ENCODE data around the gene UGT1A8. TPM values are rescaled to one million over a fixed set of nuclear protein-coding genes. Genes with fewer than 3 reads are reported as not detected.

The UGT1A8 gene
- total and polyA plus RNA-seq, 7 donors = not detected

DNA sequence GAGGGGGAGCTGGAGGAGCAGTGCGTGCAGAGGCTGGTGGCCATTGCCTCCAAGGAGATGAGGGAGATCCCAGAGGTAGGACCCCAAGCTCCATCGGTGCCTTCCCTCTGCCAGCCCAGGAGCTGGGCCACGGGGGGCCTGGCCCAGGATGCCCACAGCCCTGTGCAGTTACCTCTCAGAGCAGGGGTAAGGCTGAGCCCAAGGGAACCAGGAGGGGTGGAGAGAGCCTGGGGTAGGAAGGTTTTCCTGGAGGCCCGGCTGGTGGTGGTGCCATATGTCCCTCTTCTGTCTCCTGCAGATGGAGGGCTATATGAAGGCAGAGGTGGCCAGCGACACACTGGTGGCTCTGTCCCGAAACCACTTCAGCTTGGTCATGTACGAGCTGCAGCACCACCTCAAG, 172.1 kb downstream of the UGT1A8 start:
- Histone ChIP-seq H3K4me3 (no peak overlapping the region), H3K36me3 (ENCODE audit: insufficient read depth in 1 of 2, low read depth in 1 of 2) (no peaks in the 10 kb centered on the region), H3K9me3 (no peaks in the 10 kb centered on the region), H3K4me1 (no peaks in the 10 kb centered on the region), H3K27me3 (ENCODE audit: insufficient read depth in 3 of 3, low read length in 2 of 3) (no peaks in the 10 kb centered on the region), H3K27ac (no peak overlapping the region)
- DNase-seq = no peak
- no peak for TF ChIP-seq CTCF (IDR thresholded peaks at IDR 0.05)
- 86 to 91% (median 90%) methylated on average over 7 of the region's 7 CpGs for WGBS, 3 donors
- ATAC-seq = no peak
- intact Hi-C loops (cut with DNase I) = no loop called here

DNA sequence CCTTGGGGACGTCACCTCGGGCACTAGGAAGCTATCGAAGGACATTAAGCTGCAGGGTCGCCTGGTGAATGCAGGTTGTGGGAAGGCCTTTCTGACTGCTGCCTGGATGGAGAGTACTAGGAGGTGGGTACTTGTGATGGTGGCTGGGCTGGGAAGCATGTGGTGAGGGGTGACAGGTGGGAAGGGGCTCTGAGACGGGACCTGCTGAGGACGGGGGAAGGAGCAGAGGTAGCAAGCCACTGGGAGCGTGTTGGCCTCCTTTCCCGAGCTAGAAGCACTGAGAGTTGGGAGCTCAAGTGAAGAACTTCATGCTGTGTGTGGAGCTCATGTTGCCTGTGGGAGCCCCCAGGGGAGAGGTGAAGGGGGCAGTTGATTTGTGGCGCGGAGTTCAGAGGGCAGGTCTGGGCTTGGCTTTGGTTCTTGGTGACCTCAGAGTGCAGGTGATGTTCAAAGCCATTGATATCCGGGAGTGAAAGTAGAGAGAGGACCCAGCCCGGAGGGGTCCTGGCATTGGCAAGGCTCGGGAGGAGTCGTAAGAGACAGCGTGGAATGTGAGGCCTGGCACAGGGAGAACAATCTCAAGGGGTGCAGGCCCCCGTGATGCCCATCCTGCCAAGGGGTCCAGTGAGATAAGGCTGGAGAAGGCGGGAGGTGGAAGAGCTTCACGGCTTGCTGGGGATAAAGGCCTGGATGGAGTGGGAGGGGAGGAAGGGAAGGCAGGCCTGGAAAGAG, 173.9 kb downstream of the UGT1A8 start:
- DNase-seq (no peak), ATAC-seq (no peak)
- H3K9me3 ChIP-seq = no peaks in the 10 kb centered on the region
- H3K4me3 ChIP-seq = no peak overlapping the region
- H3K4me1 ChIP-seq = no peaks in the 10 kb centered on the region
- no peak for TF ChIP-seq CTCF (IDR thresholded peaks at IDR 0.05)
- intact Hi-C loops (cut with DNase I) = no loop called here
- H3K27me3 ChIP-seq (ENCODE audit: insufficient read depth in 3 of 3, low read length in 2 of 3) = no peaks in the 10 kb centered on the region
- 64 to 72% (median 71%) methylated on average over 18 of the region's 18 CpGs for WGBS, 3 donors
- H3K27ac ChIP-seq = no peak overlapping the region
- no peaks in the 10 kb centered on the region for H3K36me3 ChIP-seq (ENCODE audit: insufficient read depth in 1 of 2, low read depth in 1 of 2)

DNA sequence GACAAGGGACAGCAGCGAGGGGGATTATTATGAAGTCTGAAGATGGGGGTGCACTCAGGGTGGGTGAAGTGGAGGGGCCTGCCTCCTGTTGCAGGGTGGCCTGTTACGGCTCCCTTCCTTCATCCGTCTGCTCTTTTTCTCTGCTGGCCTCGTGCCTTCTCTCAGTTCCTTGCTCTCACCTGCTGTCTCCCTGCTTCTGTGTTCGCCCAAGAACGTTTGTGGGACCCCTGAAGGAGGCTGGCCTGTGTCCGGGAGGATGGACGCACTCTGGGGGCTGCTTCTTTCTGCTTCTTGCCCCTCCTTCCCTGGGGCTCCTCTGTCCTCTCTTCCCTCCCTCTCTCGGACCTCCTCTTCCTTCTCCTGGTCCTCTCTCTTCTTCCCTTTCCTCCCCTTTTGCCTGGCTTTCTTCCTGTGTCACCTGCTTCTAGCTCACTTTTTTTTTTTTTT, 174.5 kb downstream of the UGT1A8 start:
- Histone ChIP-seq H3K4me3 (no peak overlapping the region), H3K36me3 (ENCODE audit: insufficient read depth in 1 of 2, low read depth in 1 of 2) (no peaks in the 10 kb centered on the region), H3K27me3 (ENCODE audit: insufficient read depth in 3 of 3, low read length in 2 of 3) (no peaks in the 10 kb centered on the region), H3K9me3 (no peaks in the 10 kb centered on the region), H3K4me1 (no peaks in the 10 kb centered on the region), H3K27ac (no peak overlapping the region)
- WGBS, 3 donors = 66 to 80% (median 73%) methylated on average over 7 to 9 of the region's 9 CpGs
- TF ChIP-seq CTCF (IDR thresholded peaks at IDR 0.05) = no peak
- no peak for ATAC-seq
- no peak for DNase-seq
- intact Hi-C loops (cut with DNase I) = no loop called here

DNA sequence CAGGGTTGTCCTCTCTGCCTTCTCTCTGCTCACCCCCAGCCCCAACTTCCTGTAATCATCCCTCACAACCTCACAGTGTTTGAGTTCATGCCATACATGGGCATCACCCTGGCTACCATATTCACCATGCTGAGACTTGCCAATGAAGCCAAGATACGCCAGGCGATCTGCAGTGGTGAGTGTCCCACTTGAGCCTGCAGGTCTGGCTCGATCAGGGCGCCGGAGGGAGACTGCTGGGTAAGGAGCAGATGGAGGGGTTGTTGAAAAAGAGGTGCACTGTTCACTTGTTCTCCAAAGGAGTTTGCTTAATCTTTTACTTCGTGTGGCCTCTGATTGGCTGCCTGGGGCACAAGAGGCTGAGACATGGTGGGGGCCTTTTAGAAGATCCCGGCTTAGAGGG, 175.3 kb downstream of the UGT1A8 start:
- no peaks in the 10 kb centered on the region for H3K27me3 ChIP-seq (ENCODE audit: insufficient read depth in 3 of 3, low read length in 2 of 3)
- no peak for TF ChIP-seq CTCF (IDR thresholded peaks at IDR 0.05)
- H3K9me3 ChIP-seq = no peaks in the 10 kb centered on the region
- no peak overlapping the region for H3K4me3 ChIP-seq
- DNase-seq (no peak), ATAC-seq (no peak)
- H3K36me3 ChIP-seq (ENCODE audit: insufficient read depth in 1 of 2, low read depth in 1 of 2) = no peaks in the 10 kb centered on the region
- 80 to 92% (median 91%) methylated on average over 7 of the region's 7 CpGs for WGBS, 3 donors
- intact Hi-C loops (cut with DNase I) = no loop called here
- H3K27ac ChIP-seq = no peak overlapping the region
- no peaks in the 10 kb centered on the region for H3K4me1 ChIP-seq
